Astrocyte (in vitro differentiated cells and primary cell): ENCODE data around the gene PDIA5.

Source experiments
- EZH2 ChIP-seq: IDR thresholded peaks from 2 replicates; pipeline ENCODE4 v1.6.1; 2012; ENCODE audit warnings: mild to moderate bottlenecking, low read length, inconsistent platforms; ENCODE audit not compliant: insufficient read depth
- TF ChIP-seq, protein P1 (sequence below): IDR thresholded peaks from 2 replicates; pipeline ENCODE4 v1.5.1; 2011; ENCODE audit warnings: low read depth, mild to moderate bottlenecking, inconsistent platforms, low read length, moderate library complexity; ENCODE audit not compliant: insufficient read depth

DNA sequence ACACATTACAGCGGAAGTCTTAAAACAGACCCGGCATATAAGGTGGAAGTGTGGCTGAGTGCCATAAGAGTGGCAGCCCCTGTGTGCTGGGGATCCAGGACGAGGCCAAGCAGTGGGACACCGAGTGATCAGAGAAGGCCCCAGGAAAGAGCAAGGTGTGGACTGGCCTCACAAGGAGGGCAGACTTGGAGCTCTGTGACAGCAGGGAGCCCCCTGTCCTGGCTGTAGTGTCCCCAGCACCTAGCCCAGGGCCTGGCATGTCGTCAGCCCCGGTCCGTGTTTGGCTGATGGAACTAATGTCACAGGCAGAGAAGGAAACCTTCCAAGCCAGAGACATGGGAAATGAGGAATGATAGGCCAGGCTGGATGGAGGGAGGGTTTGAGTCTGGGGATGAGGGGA lies 4.8 kb downstream of the PDIA5 start:
- TF ChIP-seq, protein P1, sequence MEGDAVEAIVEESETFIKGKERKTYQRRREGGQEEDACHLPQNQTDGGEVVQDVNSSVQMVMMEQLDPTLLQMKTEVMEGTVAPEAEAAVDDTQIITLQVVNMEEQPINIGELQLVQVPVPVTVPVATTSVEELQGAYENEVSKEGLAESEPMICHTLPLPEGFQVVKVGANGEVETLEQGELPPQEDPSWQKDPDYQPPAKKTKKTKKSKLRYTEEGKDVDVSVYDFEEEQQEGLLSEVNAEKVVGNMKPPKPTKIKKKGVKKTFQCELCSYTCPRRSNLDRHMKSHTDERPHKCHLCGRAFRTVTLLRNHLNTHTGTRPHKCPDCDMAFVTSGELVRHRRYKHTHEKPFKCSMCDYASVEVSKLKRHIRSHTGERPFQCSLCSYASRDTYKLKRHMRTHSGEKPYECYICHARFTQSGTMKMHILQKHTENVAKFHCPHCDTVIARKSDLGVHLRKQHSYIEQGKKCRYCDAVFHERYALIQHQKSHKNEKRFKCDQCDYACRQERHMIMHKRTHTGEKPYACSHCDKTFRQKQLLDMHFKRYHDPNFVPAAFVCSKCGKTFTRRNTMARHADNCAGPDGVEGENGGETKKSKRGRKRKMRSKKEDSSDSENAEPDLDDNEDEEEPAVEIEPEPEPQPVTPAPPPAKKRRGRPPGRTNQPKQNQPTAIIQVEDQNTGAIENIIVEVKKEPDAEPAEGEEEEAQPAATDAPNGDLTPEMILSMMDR = no peak
- TF ChIP-seq EZH2 = no peak
